Ureter (tissue), 1 donor: ENCODE measurements around the gene HAUS7. TPM values are rescaled to one million over a fixed set of nuclear protein-coding genes. Genes with fewer than 3 reads are reported as not detected.
A peak's percentile ranks its signal among the peaks of the same experiment; 100 is the strongest.

Experiments used
- DNase-seq: peaks from one replicate; pipeline ENCODE4 v3.0.0-alpha.2; 2020; ENCODE audit warnings: low spot score
- total RNA-seq: library from RNA; stranded (reverse); gene quantifications from one replicate; pipeline ENCODE4 v1.2.4, GENCODE V29; 2023
- donor health status: DM: yes; HTN: yes; CAD: no.

HAUS7 gene
- total RNA-seq = 33.3 TPM

GRCh38 chrX:153470411-153471363, at the start of gene HAUS7:
TSS of gene HAUS7 (minus strand) at chrX:153470576. CDS start at chrX:153470557, 19 bp downstream.
- DNase-seq = peak; percentile 87

GRCh38 chrX:153519569-153520286, 49.4 kb upstream of the HAUS7 start:
- DNase-seq = no peak

- DNase-seq = no peak
Observed at GRCh38 chrX:153517946-153518834, 47.8 kb upstream of the HAUS7 start.

GRCh38 chrX:153517423-153517822, 47.0 kb upstream of the HAUS7 start, which contains the start of gene ATP2B3:
TSS of gene ATP2B3 (plus strand) at chrX:153517642. CDS start at chrX:153536248, 18,606 bp downstream.
- no peak for DNase-seq

- DNase-seq = no peak
Observed at GRCh38 chrX:153516073-153516472, 45.7 kb upstream of the HAUS7 start.

- no peak for DNase-seq
Observed at GRCh38 chrX:153515435-153515834, 45.1 kb upstream of the HAUS7 start.

GRCh38 chrX:153514259-153514658, 43.9 kb upstream of the HAUS7 start:
- no peak for DNase-seq

- DNase-seq = no peak
Observed at GRCh38 chrX:153513265-153513664, 42.9 kb upstream of the HAUS7 start.

- DNase-seq = no peak
Observed at GRCh38 chrX:153512501-153512893, 42.1 kb upstream of the HAUS7 start.

- no peak for DNase-seq
Observed at GRCh38 chrX:153511784-153512500, 41.6 kb upstream of the HAUS7 start.

GRCh38 chrX:153510383-153510782, 40.0 kb upstream of the HAUS7 start:
- no peak for DNase-seq

- DNase-seq = no peak
Observed at GRCh38 chrX:153509592-153509991, 39.2 kb upstream of the HAUS7 start.

GRCh38 chrX:153507484-153508178, 37.3 kb upstream of the HAUS7 start:
- peak; percentile 82 for DNase-seq

- DNase-seq = no peak
Observed at GRCh38 chrX:153505361-153505760, 35.0 kb upstream of the HAUS7 start.

- DNase-seq = no peak
Observed at GRCh38 chrX:153504445-153505016, 34.2 kb upstream of the HAUS7 start.

- no peak for DNase-seq
Observed at GRCh38 chrX:153502796-153503195, 32.4 kb upstream of the HAUS7 start.

- DNase-seq = no peak
Observed at GRCh38 chrX:153502131-153502530, 31.8 kb upstream of the HAUS7 start.

GRCh38 chrX:153501530-153501929, 31.2 kb upstream of the HAUS7 start:
- DNase-seq = no peak

- no peak for DNase-seq
Observed at GRCh38 chrX:153500676-153501280, 30.4 kb upstream of the HAUS7 start.

GRCh38 chrX:153499876-153500275, 29.5 kb upstream of the HAUS7 start:
- DNase-seq = no peak
